ENCODE measurements around the gene HSF5. TPM values are rescaled to one million over a fixed set of nuclear protein-coding genes. Genes with fewer than 3 reads are reported as not detected.

Gene HSF5
- total RNA-seq, 1 experiment from 2014 or later: not detected

- Histone ChIP-seq H4K20me1 (ENCODE audit: insufficient read depth) (no peaks in the 10 kb centered on the region), H2AFZ (ENCODE audit: low read depth, low read length, poor library complexity, severe bottlenecking) (no peak overlapping the region), H3K27ac (ENCODE audit: low read depth, low read length) (no peak overlapping the region), H3K9me2 (ENCODE audit: insufficient read depth) (no peaks in the 10 kb centered on the region), H3K4me1 (ENCODE audit: control insufficient read depth in 1 of 2, insufficient read depth in 2 of 2, low read length in 2 of 2) (peaks cover 7 to 14% of the 10 kb centered on the region in 2 experiments; a peak in 3 of 4 replicates), H3K4me3 (replicated peaks in 1 of 2; ENCODE audit: low read depth in 1 of 2, low read length in 2 of 2) (no peak overlapping the region), H3K4me2 (ENCODE audit: low read length) (no peak overlapping the region), H3K36me3 (ENCODE audit: control insufficient read depth in 1 of 2, insufficient read depth in 2 of 2, low read length in 2 of 2) (peaks cover 6 to 36% of the 10 kb centered on the region in 2 experiments; a peak in 3 of 4 replicates), H3K9me3 (ENCODE audit: control insufficient read depth in 1 of 2, insufficient read depth in 1 of 2, low read depth in 1 of 2, low read length in 2 of 2) (no peaks in the 10 kb centered on the region), H3K27me3 (ENCODE audit: insufficient read depth, low read length) (no peaks in the 10 kb centered on the region), H3K79me2 (ENCODE audit: insufficient read depth, low read length) (peaks cover 70% of the 10 kb centered on the region), H3K9ac (ENCODE audit: low read length) (no peak overlapping the region)
- TF ChIP-seq JUND (IDR thresholded peaks at IDR 0.05) (no peak), EGR1 (IDR thresholded peaks at IDR 0.05; ENCODE audit: low read depth) (no peak), CTCF (IDR thresholded peaks at IDR 0.05 in 2 of 3, conservative IDR thresholded peaks at IDR 0.05 in 1 of 3; ENCODE audit: borderline replicate concordance in 1 of 3, insufficient read depth in 1 of 3, low read depth in 2 of 3, low read length in 2 of 3) (no peak), SRF (IDR thresholded peaks at IDR 0.05; ENCODE audit: low read depth) (no peak), EZH2 (IDR thresholded peaks at IDR 0.05) (no peak), ZBTB33 (IDR thresholded peaks at IDR 0.05; ENCODE audit: extremely low read depth, insufficient replicate concordance, low read length) (no peak), ATF3 (IDR thresholded peaks at IDR 0.05) (no peak), RAD21 (IDR thresholded peaks at IDR 0.05; ENCODE audit: low read depth) (no peak), EZH2phosphoT487 (IDR thresholded peaks at IDR 0.05; ENCODE audit: borderline replicate concordance) (no peak), ZNF274 (IDR thresholded peaks at IDR 0.05; ENCODE audit: low read depth, low read length) (no peak), CEBPB (IDR thresholded peaks at IDR 0.05; ENCODE audit: low read depth) (no peak), ZFX (IDR thresholded peaks at IDR 0.05) (no peak), SP1 (IDR thresholded peaks at IDR 0.05; ENCODE audit: low read depth) (no peak), YY1 (IDR thresholded peaks at IDR 0.05; ENCODE audit: extremely low read depth, insufficient replicate concordance, low read depth, low read length) (no peak), SIN3A (IDR thresholded peaks at IDR 0.05; ENCODE audit: low read depth) (no peak), TCF7L2 (IDR thresholded peaks at IDR 0.05; ENCODE audit: borderline replicate concordance, extremely low read depth, insufficient read depth, insufficient read length) (no peak), CBX3 (IDR thresholded peaks at IDR 0.05; ENCODE audit: low read depth) (no peak), POLR2A (IDR thresholded peaks at IDR 0.05; ENCODE audit: borderline replicate concordance, extremely low read depth, insufficient read depth, insufficient read length) (no peak), POLR2AphosphoS5 (IDR thresholded peaks at IDR 0.05; ENCODE audit: low read depth, low read length) (no peak)
- TF ChIP-seq, protein P1, sequence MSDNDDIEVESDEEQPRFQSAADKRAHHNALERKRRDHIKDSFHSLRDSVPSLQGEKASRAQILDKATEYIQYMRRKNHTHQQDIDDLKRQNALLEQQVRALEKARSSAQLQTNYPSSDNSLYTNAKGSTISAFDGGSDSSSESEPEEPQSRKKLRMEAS (IDR thresholded peaks at IDR 0.05): no peak
- BruUV-seq (replicated peaks): no TSS peak
- ChIA-PET CTCF (no interaction called here), RAD21 (ENCODE audit: low non-redundant PET in 1 of 2, low total read pairs in 2 of 2, uncharacterized antibody in 2 of 2, unreplicated experiment in 2 of 2) (no interaction called here), POLR2A (interaction anchor here (1.4 kb wide), 1 partner anchor 46 kb away, joined by 3 read pairs; the partner anchor contains the start of gene RNF43)
- DNase-seq (ENCODE audit: low read depth, low spot score) (no peak), ATAC-seq (no peak)
- intact Hi-C loops (cut with micrococcal nuclease): no loop called here
Observed at GRCh38 chr17:58371300-58371950, 116.8 kb downstream of the HSF5 start.
